Panc1 (cell line): ENCODE measurements around the gene UNC5B. TPM values are rescaled to one million over a fixed set of nuclear protein-coding genes. Genes with fewer than 3 reads are reported as not detected.
A peak's percentile ranks its signal among the peaks of the same experiment; 100 is the strongest.

ENCODE experiments used
- ATAC-seq: fragments of 200-7000 bp; cut with Tn5 transposase; 2 replicates; pipeline ENCODE4 v1.9.1; 2020; ENCODE audit warnings: mild to moderate bottlenecking, moderate library complexity
- BruUV-seq: library from RNA; stranded (reverse); fragments of 400-500 nt; replicated peaks from 2 replicates; lab custom pipeline; 2021; lab: Mats Ljungman, UMichigan
- CTCF ChIA-PET: fragments of 300-600 bp; sonication (Branson Sonifier 250); formaldehyde crosslinking; loops from one replicate; lab custom pipeline; 2022; ENCODE audit warnings: antibody characterized with exemption; lab: Charles Lee
- POLR2A ChIA-PET: fragments of 300-600 bp; sonication (Branson Sonifier 250); formaldehyde crosslinking; loops from one replicate; lab custom pipeline; 2022; ENCODE audit warnings: antibody characterized with exemption; lab: Charles Lee
- DNase-seq: peaks from one replicate; pipeline ENCODE4 v3.0.0-alpha.2; 2010; ENCODE audit warnings: low read depth, low spot score
- H3K27ac ChIP-seq: 2 replicates; pipeline ENCODE4 v1.5.1; 2011; ENCODE audit warnings: mild to moderate bottlenecking, low read length, inconsistent platforms
- H3K27me3 ChIP-seq: fragments of 200-500 bp; sonication (Bioruptor generic); 2 replicates; pipeline ENCODE4 v1.6.0; 2014; ENCODE audit warnings: low read length, inconsistent platforms; ENCODE audit not compliant: control insufficient read depth, insufficient read depth
- H3K36me3 ChIP-seq: fragments of 200-500 bp; sonication (Bioruptor generic); 2 replicates; pipeline ENCODE4 v1.5.1; 2014; ENCODE audit warnings: inconsistent platforms, mild to moderate bottlenecking, low read length, moderate library complexity; ENCODE audit not compliant: control insufficient read depth, insufficient read depth
- H3K4me1 ChIP-seq: 2 replicates; pipeline ENCODE4 v1.5.1; 2011; ENCODE audit warnings: inconsistent platforms, mild to moderate bottlenecking, low read length, moderate library complexity; ENCODE audit not compliant: control insufficient read depth, insufficient read depth
- H3K4me3 ChIP-seq, 2 experiments: 2 replicates each; pipeline ENCODE4 v1.5.1; 2011 to 2012; ENCODE audit warnings: low read depth in 2 of 2, low read length in 2 of 2, mild to moderate bottlenecking in 2 of 2, inconsistent platforms in 1 of 2, moderate library complexity in 1 of 2
- H3K9me3 ChIP-seq: fragments of 200-500 bp; sonication (Bioruptor generic); 2 replicates; pipeline ENCODE4 v1.5.1; 2014; ENCODE audit warnings: low read depth, mild to moderate bottlenecking, inconsistent platforms, low read length, moderate library complexity; ENCODE audit not compliant: control insufficient read depth, insufficient read depth
- POLR2AphosphoS5 ChIP-seq: IDR thresholded peaks from 2 replicates; pipeline ENCODE4 v1.6.1; 2012; ENCODE audit warnings: mild to moderate bottlenecking, low read depth, low read length, moderate library complexity
- SIN3A ChIP-seq: IDR thresholded peaks from 2 replicates; pipeline ENCODE4 v1.6.1; 2012; ENCODE audit warnings: low read depth, mild to moderate bottlenecking, low read length, moderate library complexity, borderline replicate concordance; ENCODE audit not compliant: insufficient read depth
- TCF7L2 ChIP-seq: IDR thresholded peaks from 2 replicates; pipeline ENCODE4 v1.6.1; 2011; ENCODE audit warnings: mild to moderate bottlenecking, low read depth, low read length, inconsistent platforms
- in situ Hi-C: cut with HindIII; loops from 2 replicates; pipeline ENCODE4 v1.10.0; 2016; ENCODE audit warnings: low sequenced_read_pairs, low pct_unique_long_range_greater_than_20kb
- intact Hi-C: fragments of 100-400 bp; cut with micrococcal nuclease; formaldehyde crosslinking; loops from one replicate; pipeline ENCODE4 v1.10.0; 2022; ENCODE audit not compliant: unreplicated experiment
- total RNA-seq: library from RNA; stranded (reverse); gene quantifications from one replicate; pipeline ENCODE4 v1.2.1, GENCODE V29; 2021; ENCODE audit not compliant: unreplicated experiment
- TF ChIP-seq, protein P1 (sequence below): fragments of 450-650 bp; IDR thresholded peaks from 2 replicates; pipeline ENCODE4 v1.5.1; 2017; ENCODE audit warnings: mild to moderate bottlenecking
- TF ChIP-seq, protein P2 (sequence below), 2 experiments: IDR thresholded peaks; 2 replicates each; pipeline ENCODE4 v1.6.1; 2011 to 2012; ENCODE audit warnings: low read depth in 2 of 2, control low read depth in 1 of 2, low read length in 1 of 2, mild to moderate bottlenecking in 1 of 2, moderate library complexity in 1 of 2; ENCODE audit not compliant: insufficient read depth in 1 of 2

The UNC5B gene
- total RNA-seq, 1 experiment from 2014 or later = 1.1 TPM

DNA sequence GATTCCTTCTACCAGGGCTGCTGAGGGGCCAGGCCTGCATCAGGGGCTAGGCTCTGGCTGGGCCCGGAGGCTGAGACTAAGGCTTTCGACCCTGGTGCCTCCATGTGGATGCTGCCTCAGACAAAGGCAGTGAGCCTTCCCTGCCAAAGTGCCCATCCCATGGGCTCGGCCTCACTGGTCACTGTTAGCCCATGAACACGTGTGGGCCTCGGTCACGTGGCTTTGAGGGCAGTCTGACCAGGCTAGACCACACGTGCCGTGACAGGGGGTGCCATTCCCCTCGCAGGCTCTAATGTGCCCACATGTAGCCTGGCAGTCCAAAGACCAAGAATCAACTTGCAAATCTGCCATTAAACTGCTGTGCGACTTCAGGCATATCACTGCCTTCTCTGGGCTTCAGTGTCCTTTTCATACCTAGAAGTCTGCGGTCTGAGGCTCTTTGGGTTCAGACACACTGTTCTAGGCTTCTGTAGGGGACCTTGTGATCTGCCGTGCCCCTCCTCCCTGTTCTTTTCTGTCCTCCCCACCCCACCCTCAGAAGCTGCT, 89.1 kb downstream of the UNC5B start:
- DNase-seq = no peak
- no peak overlapping the region for H3K27ac ChIP-seq
- TF ChIP-seq, protein P1, sequence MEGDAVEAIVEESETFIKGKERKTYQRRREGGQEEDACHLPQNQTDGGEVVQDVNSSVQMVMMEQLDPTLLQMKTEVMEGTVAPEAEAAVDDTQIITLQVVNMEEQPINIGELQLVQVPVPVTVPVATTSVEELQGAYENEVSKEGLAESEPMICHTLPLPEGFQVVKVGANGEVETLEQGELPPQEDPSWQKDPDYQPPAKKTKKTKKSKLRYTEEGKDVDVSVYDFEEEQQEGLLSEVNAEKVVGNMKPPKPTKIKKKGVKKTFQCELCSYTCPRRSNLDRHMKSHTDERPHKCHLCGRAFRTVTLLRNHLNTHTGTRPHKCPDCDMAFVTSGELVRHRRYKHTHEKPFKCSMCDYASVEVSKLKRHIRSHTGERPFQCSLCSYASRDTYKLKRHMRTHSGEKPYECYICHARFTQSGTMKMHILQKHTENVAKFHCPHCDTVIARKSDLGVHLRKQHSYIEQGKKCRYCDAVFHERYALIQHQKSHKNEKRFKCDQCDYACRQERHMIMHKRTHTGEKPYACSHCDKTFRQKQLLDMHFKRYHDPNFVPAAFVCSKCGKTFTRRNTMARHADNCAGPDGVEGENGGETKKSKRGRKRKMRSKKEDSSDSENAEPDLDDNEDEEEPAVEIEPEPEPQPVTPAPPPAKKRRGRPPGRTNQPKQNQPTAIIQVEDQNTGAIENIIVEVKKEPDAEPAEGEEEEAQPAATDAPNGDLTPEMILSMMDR = no peak
- TF ChIP-seq SIN3A = no peak
- TF ChIP-seq POLR2AphosphoS5 = no peak
- TF ChIP-seq TCF7L2 = no peak
- TF ChIP-seq, protein P2, sequence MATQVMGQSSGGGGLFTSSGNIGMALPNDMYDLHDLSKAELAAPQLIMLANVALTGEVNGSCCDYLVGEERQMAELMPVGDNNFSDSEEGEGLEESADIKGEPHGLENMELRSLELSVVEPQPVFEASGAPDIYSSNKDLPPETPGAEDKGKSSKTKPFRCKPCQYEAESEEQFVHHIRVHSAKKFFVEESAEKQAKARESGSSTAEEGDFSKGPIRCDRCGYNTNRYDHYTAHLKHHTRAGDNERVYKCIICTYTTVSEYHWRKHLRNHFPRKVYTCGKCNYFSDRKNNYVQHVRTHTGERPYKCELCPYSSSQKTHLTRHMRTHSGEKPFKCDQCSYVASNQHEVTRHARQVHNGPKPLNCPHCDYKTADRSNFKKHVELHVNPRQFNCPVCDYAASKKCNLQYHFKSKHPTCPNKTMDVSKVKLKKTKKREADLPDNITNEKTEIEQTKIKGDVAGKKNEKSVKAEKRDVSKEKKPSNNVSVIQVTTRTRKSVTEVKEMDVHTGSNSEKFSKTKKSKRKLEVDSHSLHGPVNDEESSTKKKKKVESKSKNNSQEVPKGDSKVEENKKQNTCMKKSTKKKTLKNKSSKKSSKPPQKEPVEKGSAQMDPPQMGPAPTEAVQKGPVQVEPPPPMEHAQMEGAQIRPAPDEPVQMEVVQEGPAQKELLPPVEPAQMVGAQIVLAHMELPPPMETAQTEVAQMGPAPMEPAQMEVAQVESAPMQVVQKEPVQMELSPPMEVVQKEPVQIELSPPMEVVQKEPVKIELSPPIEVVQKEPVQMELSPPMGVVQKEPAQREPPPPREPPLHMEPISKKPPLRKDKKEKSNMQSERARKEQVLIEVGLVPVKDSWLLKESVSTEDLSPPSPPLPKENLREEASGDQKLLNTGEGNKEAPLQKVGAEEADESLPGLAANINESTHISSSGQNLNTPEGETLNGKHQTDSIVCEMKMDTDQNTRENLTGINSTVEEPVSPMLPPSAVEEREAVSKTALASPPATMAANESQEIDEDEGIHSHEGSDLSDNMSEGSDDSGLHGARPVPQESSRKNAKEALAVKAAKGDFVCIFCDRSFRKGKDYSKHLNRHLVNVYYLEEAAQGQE (IDR thresholded peaks at IDR 0.05; ENCODE audit: insufficient read depth in 1 of 2, low read depth in 2 of 2, low read length in 1 of 2) = no peak
- BruUV-seq = no TSS peak
- no peaks in the 10 kb centered on the region for H3K9me3 ChIP-seq
- POLR2A ChIA-PET = interaction anchor here (0.9 kb wide), 1 partner anchor 77 kb away, joined by 3 read pairs; no protein-coding TSS in a partner anchor
- H3K27me3 ChIP-seq = peaks cover 4% of the 10 kb centered on the region; the same call in 1 of the 2 replicates
- H3K4me3 ChIP-seq = no peak overlapping the region
- CTCF ChIA-PET = interaction anchor here (0.9 kb wide), 1 partner anchor 19 kb away, joined by 4 read pairs; no protein-coding TSS in a partner anchor
- no peaks in the 10 kb centered on the region for H3K36me3 ChIP-seq
- intact Hi-C loops = no loop called here
- in situ Hi-C loops = no loop called here
- 0 out of 2 replicates have a peak, but pooled peaks cover 2% of the 10 kb centered on the region for H3K4me1 ChIP-seq
- peak; percentile 20; the same call in 1 of the 2 replicates for ATAC-seq

DNA sequence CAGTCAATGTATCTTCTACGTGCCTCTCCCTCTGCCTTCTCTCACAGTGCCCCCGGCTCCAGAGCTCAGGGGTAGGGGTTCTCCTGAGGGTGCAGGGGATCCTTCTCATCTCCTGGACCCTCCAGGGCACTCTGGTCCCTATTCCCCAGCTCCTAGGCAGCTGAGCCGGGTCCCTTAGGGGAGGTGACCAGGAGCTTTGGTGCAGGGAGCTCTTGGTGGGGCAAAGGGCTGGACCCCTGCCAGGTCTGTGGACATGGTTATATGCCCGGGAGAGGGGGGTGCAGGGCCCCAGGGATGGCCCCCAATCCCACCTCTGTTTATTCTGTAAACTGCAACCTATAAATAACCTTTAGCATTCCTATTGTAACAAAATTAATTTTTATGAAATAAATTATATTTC, 90.1 kb downstream of the UNC5B start:
- BruUV-seq = no TSS peak
- TF ChIP-seq POLR2AphosphoS5 (no peak), SIN3A (no peak), TCF7L2 (no peak)
- TF ChIP-seq, protein P1 = no peak
- TF ChIP-seq, protein P2 (IDR thresholded peaks at IDR 0.05; ENCODE audit: insufficient read depth in 1 of 2, low read depth in 2 of 2, low read length in 1 of 2) = no peak
- H3K4me1 ChIP-seq = 0 out of 2 replicates have a peak, but pooled peaks cover 2% of the 10 kb centered on the region
- ChIA-PET POLR2A (interaction anchor here (0.9 kb wide), 1 partner anchor 76 kb away, joined by 3 read pairs; no protein-coding TSS in a partner anchor), CTCF (interaction anchor here (0.9 kb wide), 1 partner anchor 18 kb away, joined by 4 read pairs; no protein-coding TSS in a partner anchor)
- in situ Hi-C loops (no loop called here), intact Hi-C loops (no loop called here)
- ATAC-seq = no peak
- H3K4me3 ChIP-seq = no peak overlapping the region
- peaks cover 4% of the 10 kb centered on the region; the same call in 1 of the 2 replicates for H3K27me3 ChIP-seq
- H3K9me3 ChIP-seq = no peaks in the 10 kb centered on the region
- H3K36me3 ChIP-seq = no peaks in the 10 kb centered on the region
- no peak overlapping the region for H3K27ac ChIP-seq
- no peak for DNase-seq
